22Rv1 (cell line): Measurements from ENCODE around the gene SLC2A1.

Source experiments
- CTCF ChIP-seq: fragments of 450-650 bp; IDR thresholded peaks from 2 replicates; pipeline ENCODE4 v1.5.1; 2017; ENCODE audit warnings: mild to moderate bottlenecking
- ZFX ChIP-seq: fragments of 450-650 bp; IDR thresholded peaks from 2 replicates; pipeline ENCODE4 v1.6.1; 2017; ENCODE audit warnings: antibody characterized with exemption, borderline replicate concordance

- TF ChIP-seq CTCF (no peak), ZFX (no peak)
Measured at GRCh38 chr1:42963378-42964043, 4.8 kb upstream of the SLC2A1 start.
